Measurements from ENCODE around the gene CFL1.

DNA sequence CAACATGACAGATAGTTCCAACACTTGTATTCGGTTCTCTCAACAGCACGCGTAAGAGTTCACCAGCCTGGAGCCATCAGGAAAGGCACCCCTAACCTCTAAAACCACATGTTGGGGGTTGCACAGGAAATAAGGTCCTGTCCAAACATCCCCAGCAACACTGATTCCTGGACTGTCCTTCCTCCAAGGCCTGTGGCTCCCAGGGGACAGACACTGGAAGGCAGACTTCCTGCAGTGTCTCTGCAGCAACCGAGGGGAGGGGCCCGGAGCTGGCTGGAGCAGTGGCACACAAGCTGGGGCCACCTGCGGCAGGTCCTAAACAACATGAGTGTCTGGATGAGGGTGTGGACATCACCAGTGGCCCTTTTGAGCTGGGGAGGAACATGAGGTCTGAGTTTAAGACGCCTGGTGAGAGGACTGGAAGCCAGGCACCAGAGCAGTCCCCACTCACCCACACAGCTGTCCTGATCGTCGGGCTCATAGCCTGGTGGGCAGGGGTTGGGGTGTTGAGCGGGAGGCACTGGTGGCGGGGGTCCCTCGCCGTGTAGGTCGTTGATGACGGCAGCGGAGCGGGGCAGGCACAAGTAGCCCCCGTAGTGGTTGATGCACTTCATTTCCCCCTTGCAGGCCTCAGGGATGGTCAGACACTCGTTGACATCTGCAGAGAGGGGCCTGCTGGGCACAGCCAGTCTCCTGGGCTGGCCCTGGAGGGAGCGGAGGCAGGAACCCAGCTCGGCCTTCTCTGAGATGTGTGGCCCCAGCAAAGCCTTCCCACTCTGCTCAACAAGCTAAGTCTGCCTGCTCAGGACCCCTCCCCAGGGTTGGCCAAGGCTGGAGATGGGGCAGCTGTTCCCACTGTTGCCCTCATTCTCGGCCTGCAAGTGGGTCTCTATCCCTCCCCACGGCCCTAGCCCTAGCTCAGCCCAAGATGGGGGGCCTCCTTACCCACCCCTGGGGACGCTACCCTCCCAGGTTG lies 13.0 kb upstream of the CFL1 start:
- TF ChIP-seq CTCF (IDR thresholded peaks at IDR 0.05) (no peak), POLR2A (IDR thresholded peaks at IDR 0.05) (no peak), POLR2AphosphoS5 (IDR thresholded peaks at IDR 0.05) (no peak)
